Hepatocyte (in vitro differentiated cells): Measurements from ENCODE around the gene ARHGAP31. TPM values are rescaled to one million over a fixed set of nuclear protein-coding genes. Genes with fewer than 3 reads are reported as not detected.

Source experiments
- DNase-seq: peaks from one replicate; pipeline ENCODE4 v3.0.0-alpha.2; 2016; ENCODE audit warnings: low spot score
- H2AFZ ChIP-seq: fragments of 200-600 bp; sonication (generic); 2 replicates; pipeline ENCODE4 v1.6.0; 2016; ENCODE audit warnings: antibody characterized with exemption, mild to moderate bottlenecking
- H3K27ac ChIP-seq: fragments of 200-600 bp; sonication (generic); 2 replicates; pipeline ENCODE4 v1.5.1; 2016; ENCODE audit warnings: mild to moderate bottlenecking
- H3K27me3 ChIP-seq: fragments of 200-600 bp; sonication (generic); 2 replicates; pipeline ENCODE4 v1.6.1; 2016
- H3K36me3 ChIP-seq: fragments of 200-600 bp; sonication (generic); replicated peaks from 2 replicates; pipeline ENCODE4 v1.5.1; 2016; ENCODE audit warnings: low read depth; ENCODE audit not compliant: insufficient read depth
- H3K4me1 ChIP-seq: fragments of 200-600 bp; sonication (generic); 2 replicates; pipeline ENCODE4 v1.5.1; 2016; ENCODE audit warnings: mild to moderate bottlenecking, moderate library complexity; ENCODE audit not compliant: insufficient read depth
- H3K4me2 ChIP-seq: fragments of 200-600 bp; sonication (generic); 2 replicates; pipeline ENCODE4 v1.6.0; 2016
- H3K4me3 ChIP-seq: fragments of 200-600 bp; sonication (generic); 2 replicates; pipeline ENCODE4 v1.5.1; 2016; ENCODE audit warnings: mild to moderate bottlenecking
- H3K79me2 ChIP-seq: fragments of 200-600 bp; sonication (generic); 2 replicates; pipeline ENCODE4 v1.6.0; 2017; ENCODE audit warnings: mild to moderate bottlenecking
- H3K9me2 ChIP-seq: fragments of 200-600 bp; sonication (generic); replicated peaks from 2 replicates; pipeline ENCODE4 v1.6.0; 2017; ENCODE audit warnings: mild to moderate bottlenecking; ENCODE audit not compliant: insufficient read depth
- H3K9me3 ChIP-seq: fragments of 200-600 bp; sonication (generic); 2 replicates; pipeline ENCODE4 v1.5.1; 2016; ENCODE audit warnings: low read depth, mild to moderate bottlenecking
- H4K20me1 ChIP-seq: fragments of 200-600 bp; sonication (generic); 2 replicates; pipeline ENCODE4 v1.6.0; 2016; ENCODE audit warnings: mild to moderate bottlenecking; ENCODE audit not compliant: insufficient read depth, poor library complexity, severe bottlenecking
- EZH2 ChIP-seq: fragments of 200-600 bp; sonication (generic); IDR thresholded peaks from 2 replicates; pipeline ENCODE4 v1.6.1; 2016; ENCODE audit warnings: antibody characterized with exemption, mild to moderate bottlenecking, borderline replicate concordance
- EZH2phosphoT487 ChIP-seq: fragments of 200-600 bp; sonication (generic); IDR thresholded peaks from one replicate; pipeline ENCODE4 v1.6.1; 2018; ENCODE audit warnings: antibody characterized with exemption, mild to moderate bottlenecking, low read depth, moderate library complexity; ENCODE audit not compliant: unreplicated experiment, severe bottlenecking
- WGBS: methylation state at CpG from one replicate; pipeline ENCODE4 v1.1.6; 2016; ENCODE audit warnings: low lambda C conversion rate; ENCODE audit errors: missing lambda C conversion rate; 5-methylcytosine and 5-hydroxymethylcytosine counted together
- polyA plus RNA-seq: library from polyadenylated mRNA; unstranded; fragments of >200 nt; fragmentation: Nextera tagmentation; extraction: Ambion mirVana; gene quantifications from 2 replicates; pipeline ENCODE4 v1.2.1, GENCODE V29; 2016
- total RNA-seq: library from RNA; depleted of rRNA; stranded (reverse); fragments of >200 nt; gene quantifications from 2 replicates; pipeline ENCODE4 v1.2.3, GENCODE V29; 2014
- TF ChIP-seq, protein P1 (sequence below): fragments of 200-600 bp; sonication (generic); IDR thresholded peaks from 2 replicates; pipeline ENCODE4 v1.5.1; 2016; ENCODE audit warnings: antibody characterized with exemption, mild to moderate bottlenecking; ENCODE audit not compliant: poor library complexity

Gene ARHGAP31, protein sequence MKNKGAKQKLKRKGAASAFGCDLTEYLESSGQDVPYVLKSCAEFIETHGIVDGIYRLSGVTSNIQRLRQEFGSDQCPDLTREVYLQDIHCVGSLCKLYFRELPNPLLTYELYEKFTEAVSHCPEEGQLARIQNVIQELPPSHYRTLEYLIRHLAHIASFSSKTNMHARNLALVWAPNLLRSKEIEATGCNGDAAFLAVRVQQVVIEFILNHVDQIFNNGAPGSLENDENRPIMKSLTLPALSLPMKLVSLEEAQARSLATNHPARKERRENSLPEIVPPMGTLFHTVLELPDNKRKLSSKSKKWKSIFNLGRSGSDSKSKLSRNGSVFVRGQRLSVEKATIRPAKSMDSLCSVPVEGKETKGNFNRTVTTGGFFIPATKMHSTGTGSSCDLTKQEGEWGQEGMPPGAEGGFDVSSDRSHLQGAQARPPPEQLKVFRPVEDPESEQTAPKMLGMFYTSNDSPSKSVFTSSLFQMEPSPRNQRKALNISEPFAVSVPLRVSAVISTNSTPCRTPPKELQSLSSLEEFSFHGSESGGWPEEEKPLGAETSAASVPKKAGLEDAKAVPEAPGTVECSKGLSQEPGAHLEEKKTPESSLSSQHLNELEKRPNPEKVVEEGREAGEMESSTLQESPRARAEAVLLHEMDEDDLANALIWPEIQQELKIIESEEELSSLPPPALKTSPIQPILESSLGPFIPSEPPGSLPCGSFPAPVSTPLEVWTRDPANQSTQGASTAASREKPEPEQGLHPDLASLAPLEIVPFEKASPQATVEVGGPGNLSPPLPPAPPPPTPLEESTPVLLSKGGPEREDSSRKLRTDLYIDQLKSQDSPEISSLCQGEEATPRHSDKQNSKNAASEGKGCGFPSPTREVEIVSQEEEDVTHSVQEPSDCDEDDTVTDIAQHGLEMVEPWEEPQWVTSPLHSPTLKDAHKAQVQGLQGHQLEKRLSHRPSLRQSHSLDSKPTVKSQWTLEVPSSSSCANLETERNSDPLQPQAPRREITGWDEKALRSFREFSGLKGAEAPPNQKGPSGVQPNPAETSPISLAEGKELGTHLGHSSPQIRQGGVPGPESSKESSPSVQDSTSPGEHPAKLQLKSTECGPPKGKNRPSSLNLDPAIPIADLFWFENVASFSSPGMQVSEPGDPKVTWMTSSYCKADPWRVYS (N-terminal part only)
- total RNA-seq, result 6.4 and 7.3 TPM in 2 replicates
- polyA plus RNA-seq, result 2.9 and 3.2 TPM in 2 replicates

DNA sequence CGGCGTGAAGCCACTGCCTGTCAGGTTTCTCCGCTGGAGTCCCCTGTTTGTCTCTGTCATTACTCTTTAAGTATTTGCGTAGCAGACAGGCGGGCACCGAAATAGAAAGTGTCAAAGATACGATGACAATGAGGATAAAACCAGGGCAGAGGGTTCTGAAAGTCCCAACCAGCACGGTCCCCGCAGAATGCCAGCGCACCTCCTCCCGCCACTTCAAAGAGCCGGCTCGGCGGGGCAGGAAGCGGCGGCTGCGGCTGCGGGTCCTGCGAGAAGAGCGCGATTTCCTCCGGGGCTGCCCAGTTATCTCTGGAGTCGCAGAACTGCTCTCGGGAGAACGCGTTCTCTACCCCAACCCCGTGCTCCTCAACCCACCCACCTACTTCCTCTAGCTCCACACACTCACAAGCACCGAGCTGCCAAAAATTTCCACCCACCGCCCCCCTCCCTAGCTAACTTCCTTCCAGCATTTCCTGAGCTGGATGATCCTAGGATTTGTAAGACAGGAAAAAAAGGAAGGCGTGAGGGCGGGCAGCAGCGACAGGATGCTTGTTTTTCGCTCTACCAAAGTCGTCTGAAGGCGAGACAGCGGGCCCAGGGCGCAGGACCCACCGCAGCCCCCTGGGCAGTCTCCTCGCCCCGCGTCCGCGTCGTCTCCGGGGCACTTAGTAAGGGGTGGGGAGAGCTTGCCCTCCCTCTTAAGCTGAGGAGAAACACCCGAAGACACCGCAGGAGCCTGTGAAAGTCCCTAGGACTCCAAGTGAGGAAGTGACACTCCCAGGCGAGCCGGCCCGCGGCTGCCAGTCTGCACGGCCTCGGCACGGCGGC is at the start of gene ARHGAP31:
Gene ARHGAP31 (plus strand): TSS at position 513 of the 825 bp plus-strand sequence. CDS start 522 bp downstream, outside the sequence.
- H3K27me3 ChIP-seq, result no peaks in the 10 kb centered on the region
- peak within 1 kb of the TSS; percentile 94 for H3K27ac ChIP-seq
- H3K4me1 ChIP-seq, result peaks cover 34% of the 10 kb centered on the region
- no peaks in the 10 kb centered on the region for H3K9me3 ChIP-seq
- no peaks in the 10 kb centered on the region for H4K20me1 ChIP-seq
- no peaks in the 10 kb centered on the region for H3K9me2 ChIP-seq
- WGBS, result 1% methylated on average over 51 of the region's 55 CpGs
- peak within 1 kb of the TSS; percentile 70 for H2AFZ ChIP-seq
- H3K79me2 ChIP-seq, result peaks cover 26% of the 10 kb centered on the region
- H3K4me2 ChIP-seq, result peak within 1 kb of the TSS; percentile 96
- peak; percentile 72 for DNase-seq
- H3K36me3 ChIP-seq, result no peaks in the 10 kb centered on the region
- H3K4me3 ChIP-seq, result peak within 1 kb of the TSS; percentile 91
- TF ChIP-seq EZH2, result no peak

DNA sequence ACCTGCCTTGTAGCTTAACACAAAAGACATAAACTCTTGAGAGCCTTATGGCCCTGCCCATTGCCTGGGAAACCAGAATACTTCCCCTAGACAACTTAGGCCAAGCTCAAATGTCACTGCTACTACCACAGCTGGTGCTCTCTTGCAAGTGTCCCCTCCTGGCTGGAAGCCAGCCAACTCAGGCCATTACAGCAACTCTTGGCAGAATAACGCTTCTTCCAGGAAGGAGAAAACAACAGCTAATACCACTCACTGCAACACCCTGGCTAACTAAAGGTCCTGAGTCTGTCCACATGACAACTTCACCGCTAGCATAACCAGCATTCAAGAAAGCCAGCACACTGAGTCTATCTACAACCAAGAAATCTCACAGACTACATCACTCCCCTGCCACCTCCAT is 48.4 kb upstream of the ARHGAP31 start:
- no peak overlapping the region for H3K27ac ChIP-seq

DNA sequence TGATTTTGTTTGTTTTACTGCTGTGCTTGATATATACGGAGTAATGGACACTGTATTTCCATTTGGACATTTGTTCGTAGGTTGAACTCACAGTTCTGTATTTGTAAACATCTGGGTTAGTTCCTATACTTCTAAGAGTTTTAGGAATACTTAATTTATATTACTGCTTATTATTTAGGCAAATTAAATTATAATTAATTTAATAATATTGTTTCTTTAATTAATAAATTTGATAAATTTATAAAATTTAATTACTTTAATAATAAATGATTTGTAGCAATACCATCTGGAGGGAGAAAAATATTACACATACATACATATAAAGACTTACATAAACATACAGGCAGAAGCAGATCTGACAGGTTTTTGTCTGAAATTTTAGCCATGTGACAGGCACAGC is 39.0 kb upstream of the ARHGAP31 start:
- Histone ChIP-seq H3K4me2 (no peak overlapping the region), H2AFZ (no peak overlapping the region), H3K27ac (no peak overlapping the region), H3K36me3 (no peaks in the 10 kb centered on the region), H3K4me1 (peaks cover 6% of the 10 kb centered on the region), H3K9me3 (no peaks in the 10 kb centered on the region), H4K20me1 (no peaks in the 10 kb centered on the region), H3K27me3 (no peaks in the 10 kb centered on the region), H3K9me2 (no peaks in the 10 kb centered on the region), H3K4me3 (no peak overlapping the region), H3K79me2 (no peaks in the 10 kb centered on the region)
- no peak for DNase-seq
- 92% methylated on average over 2 of the region's 2 CpGs for WGBS
- TF ChIP-seq EZH2, result no peak
- TF ChIP-seq, protein P1, sequence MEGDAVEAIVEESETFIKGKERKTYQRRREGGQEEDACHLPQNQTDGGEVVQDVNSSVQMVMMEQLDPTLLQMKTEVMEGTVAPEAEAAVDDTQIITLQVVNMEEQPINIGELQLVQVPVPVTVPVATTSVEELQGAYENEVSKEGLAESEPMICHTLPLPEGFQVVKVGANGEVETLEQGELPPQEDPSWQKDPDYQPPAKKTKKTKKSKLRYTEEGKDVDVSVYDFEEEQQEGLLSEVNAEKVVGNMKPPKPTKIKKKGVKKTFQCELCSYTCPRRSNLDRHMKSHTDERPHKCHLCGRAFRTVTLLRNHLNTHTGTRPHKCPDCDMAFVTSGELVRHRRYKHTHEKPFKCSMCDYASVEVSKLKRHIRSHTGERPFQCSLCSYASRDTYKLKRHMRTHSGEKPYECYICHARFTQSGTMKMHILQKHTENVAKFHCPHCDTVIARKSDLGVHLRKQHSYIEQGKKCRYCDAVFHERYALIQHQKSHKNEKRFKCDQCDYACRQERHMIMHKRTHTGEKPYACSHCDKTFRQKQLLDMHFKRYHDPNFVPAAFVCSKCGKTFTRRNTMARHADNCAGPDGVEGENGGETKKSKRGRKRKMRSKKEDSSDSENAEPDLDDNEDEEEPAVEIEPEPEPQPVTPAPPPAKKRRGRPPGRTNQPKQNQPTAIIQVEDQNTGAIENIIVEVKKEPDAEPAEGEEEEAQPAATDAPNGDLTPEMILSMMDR, result no peak
- no peak for TF ChIP-seq EZH2phosphoT487

More for the DNA sequence above, 48.4 kb upstream of the ARHGAP31 start:
- Histone ChIP-seq H3K36me3 (no peaks in the 10 kb centered on the region), H2AFZ (no peak overlapping the region), H3K9me3 (no peaks in the 10 kb centered on the region), H3K4me3 (no peak overlapping the region), H3K27me3 (no peaks in the 10 kb centered on the region), H3K9me2 (no peaks in the 10 kb centered on the region), H3K79me2 (no peaks in the 10 kb centered on the region), H3K4me2 (no peak overlapping the region), H4K20me1 (no peaks in the 10 kb centered on the region), H3K4me1 (no peaks in the 10 kb centered on the region)
- 81% methylated on average over 2 of the region's 2 CpGs for WGBS
- DNase-seq, result no peak
- TF ChIP-seq, protein P1, result no peak
- TF ChIP-seq EZH2, result no peak
- no peak for TF ChIP-seq EZH2phosphoT487
